HFF-Myc (cell line): ENCODE results near the gene MYO3A.
"Not testable (repeated sequence)": the region's sequence is repeated elsewhere in the genome, so short reads cannot be mapped to it uniquely, and the experiment has no call there.

ENCODE experiments used
- DNase-seq: peaks from one replicate; pipeline ENCODE4 v3.0.0-alpha.2; 2011; ENCODE audit warnings: low read depth; ENCODE audit errors: extremely low read depth
- H3K4me3 ChIP-seq: replicated peaks from 2 replicates; pipeline ENCODE4 v1.5.1; 2011; ENCODE audit warnings: low read depth, mild to moderate bottlenecking, control low read depth, low read length
- TF ChIP-seq, protein P1 (sequence below): IDR thresholded peaks from 2 replicates; pipeline ENCODE4 v1.5.1; 2012; ENCODE audit warnings: mild to moderate bottlenecking, low read depth, low read length, control low read depth; ENCODE audit errors: missing control alignments

The MYO3A gene

DNA sequence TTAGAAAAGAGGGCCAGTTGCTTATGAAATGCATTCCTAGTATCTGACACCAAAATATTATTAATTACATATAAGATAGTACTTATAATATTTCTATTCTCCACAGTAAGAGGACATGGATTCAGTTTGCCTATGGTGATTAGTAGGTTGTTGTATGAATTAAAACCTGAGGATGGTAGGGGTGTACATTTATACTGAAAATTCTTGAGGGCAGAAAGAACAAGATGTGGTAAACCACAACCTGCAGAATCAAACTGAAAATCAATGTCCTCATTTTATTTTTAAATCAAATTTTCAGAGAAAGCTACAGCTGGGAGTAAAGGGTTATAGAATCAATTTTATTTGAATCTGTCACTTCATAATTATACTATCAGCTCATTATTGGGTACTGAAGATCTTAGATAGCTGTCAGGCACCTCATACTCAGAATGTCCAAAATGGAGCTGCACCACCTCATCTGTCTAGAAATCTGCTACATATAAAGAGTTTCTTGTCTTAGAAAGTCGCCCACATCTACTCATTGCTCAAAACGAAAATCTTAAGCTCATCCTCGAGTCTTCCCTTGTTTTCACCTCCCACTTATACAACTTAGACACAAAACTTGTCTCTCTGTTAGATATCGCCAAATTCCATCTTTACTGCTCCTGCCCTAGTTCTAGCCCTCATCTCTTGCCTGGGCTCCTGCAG lies 65.4 kb downstream of the MYO3A start:
- TF ChIP-seq, protein P1, sequence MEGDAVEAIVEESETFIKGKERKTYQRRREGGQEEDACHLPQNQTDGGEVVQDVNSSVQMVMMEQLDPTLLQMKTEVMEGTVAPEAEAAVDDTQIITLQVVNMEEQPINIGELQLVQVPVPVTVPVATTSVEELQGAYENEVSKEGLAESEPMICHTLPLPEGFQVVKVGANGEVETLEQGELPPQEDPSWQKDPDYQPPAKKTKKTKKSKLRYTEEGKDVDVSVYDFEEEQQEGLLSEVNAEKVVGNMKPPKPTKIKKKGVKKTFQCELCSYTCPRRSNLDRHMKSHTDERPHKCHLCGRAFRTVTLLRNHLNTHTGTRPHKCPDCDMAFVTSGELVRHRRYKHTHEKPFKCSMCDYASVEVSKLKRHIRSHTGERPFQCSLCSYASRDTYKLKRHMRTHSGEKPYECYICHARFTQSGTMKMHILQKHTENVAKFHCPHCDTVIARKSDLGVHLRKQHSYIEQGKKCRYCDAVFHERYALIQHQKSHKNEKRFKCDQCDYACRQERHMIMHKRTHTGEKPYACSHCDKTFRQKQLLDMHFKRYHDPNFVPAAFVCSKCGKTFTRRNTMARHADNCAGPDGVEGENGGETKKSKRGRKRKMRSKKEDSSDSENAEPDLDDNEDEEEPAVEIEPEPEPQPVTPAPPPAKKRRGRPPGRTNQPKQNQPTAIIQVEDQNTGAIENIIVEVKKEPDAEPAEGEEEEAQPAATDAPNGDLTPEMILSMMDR, result no peak
- no peak for DNase-seq
- H3K4me3 ChIP-seq, result no peak overlapping the region

DNA sequence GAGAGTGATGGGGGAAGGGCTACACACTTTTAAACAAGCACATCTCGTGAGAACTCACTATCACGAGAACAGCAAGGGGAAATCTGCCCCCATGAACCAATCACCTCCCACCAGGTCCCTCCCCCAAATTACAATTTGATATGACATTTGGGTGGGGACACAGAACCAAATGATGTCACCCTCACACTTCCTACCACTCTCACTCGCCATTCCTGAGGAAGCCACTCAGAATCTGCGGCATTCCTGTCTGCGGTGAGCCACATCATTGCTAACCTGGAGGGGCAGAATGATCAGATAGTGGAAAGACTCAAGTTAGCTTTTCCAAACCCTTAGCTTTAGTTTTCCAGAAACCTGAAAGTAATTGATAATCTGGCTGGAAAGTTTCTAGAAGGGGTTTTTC lies 66.9 kb downstream of the MYO3A start:
- DNase-seq, result no peak
- H3K4me3 ChIP-seq, result no peak overlapping the region
- TF ChIP-seq, protein P1, result no peak

DNA sequence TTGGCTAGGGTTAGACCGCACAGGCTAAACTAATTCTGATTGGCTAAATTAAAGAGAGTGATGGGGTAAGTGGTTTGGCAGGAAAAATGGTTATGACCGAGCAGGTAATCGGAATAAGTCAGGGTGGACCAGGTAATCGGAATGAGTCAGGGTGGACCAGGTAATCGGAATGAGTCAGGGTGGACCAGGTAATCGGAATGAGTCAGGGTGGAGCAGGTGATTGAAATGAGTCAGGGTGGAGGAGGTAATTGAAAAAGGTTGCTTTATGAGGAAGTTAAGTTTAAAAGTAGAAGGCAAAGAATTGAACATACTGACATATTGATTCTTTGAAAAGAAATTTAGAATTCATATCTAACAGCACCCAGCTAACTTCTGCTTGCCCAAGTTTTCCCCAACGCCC lies 68.4 kb downstream of the MYO3A start:
- not testable (repeated sequence) for DNase-seq, H3K4me3 ChIP-seq

DNA sequence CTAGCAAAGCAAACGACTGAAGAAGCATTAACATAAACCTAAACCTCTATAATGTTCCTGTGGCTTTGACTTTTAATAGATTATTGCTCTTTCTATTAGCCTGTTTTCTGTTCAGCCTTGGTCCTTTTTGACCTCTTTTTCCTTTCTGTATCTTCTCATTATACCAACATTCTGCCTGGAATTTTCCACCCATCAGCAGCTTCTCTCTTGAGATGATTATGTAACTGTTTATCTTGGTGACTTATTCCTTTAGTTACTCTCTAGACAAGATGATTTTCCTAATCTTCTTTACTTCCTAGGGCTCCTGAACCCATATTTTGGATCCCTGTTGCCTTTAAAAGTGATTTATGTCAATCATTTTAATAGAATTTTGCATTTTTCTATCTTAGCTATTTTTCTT lies 81.1 kb downstream of the MYO3A start:
- DNase-seq, result no peak
- TF ChIP-seq, protein P1, result no peak
- no peak overlapping the region for H3K4me3 ChIP-seq

DNA sequence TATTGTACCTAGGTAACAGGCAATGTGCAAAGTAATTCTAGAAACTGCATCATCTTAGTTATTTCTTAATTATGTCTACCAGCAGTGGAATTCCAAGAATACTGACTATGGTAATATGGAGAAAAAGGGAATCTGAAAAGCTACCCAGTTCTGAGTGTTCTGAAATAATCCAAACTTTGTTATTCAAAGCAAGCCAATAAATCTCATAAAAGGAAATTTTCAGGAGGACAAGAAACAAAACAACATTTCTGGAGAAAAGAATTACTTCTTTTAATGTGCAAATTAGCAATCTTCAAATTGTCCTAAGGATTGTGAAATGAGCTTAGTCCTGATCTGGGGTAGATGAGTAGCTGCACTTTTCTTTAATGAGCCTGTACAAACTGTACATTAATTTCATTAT lies 88.8 kb downstream of the MYO3A start:
- TF ChIP-seq, protein P1, result no peak
- no peak for DNase-seq
- H3K4me3 ChIP-seq, result no peak overlapping the region

DNA sequence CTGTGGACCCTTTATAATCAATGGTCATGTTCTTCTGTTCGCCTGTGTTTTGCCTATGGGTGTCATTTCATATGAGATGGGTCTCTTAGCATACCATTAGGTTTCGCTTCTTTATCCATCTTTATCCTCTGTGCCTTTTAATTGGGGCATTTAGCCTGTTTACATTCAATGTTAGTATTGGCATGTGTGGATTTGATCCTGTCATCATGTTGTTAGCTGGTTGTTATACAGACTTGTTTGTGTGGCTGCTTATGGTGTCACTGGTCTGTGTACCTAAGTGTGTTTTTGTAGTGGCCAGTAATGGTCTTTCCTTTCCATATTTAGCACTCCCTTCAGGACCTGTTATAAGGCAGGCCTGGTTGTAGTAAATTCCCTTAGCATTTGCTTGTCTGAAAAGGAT lies 90.3 kb downstream of the MYO3A start:
- TF ChIP-seq, protein P1, result no peak
- DNase-seq, result no peak
- H3K4me3 ChIP-seq, result no peak overlapping the region

DNA sequence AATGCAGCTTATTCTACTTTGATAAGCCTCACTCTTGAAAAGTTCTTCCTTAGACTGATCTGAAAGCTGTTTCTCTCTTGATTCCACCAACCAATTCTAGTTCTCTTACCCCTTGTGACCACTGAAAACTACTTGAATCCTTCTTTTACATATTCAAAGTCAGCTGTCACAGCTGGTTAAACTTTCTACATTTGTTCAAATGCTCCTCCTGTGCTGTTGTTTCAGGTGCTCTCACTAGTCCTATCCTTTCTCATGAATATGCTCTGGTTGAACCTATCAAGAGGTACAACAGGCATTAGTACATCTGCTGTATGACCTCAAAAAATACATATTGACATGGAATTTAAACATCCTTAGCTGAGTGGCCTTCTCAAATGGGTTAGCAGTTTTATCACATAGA lies 91.5 kb downstream of the MYO3A start:
- no peak for DNase-seq
- H3K4me3 ChIP-seq, result no peak overlapping the region
- TF ChIP-seq, protein P1, result no peak
